ENCODE results near the gene PHF10.
A peak's percentile ranks its signal among the peaks of the same experiment; 100 is the strongest.

PHF10 gene

GRCh38 chr6:169669889-169670288 lies 54.4 kb downstream of the PHF10 start:
- DNase-seq: no peak

GRCh38 chr6:169669147-169669546 lies 55.2 kb downstream of the PHF10 start:
- DNase-seq: no peak

GRCh38 chr6:169668203-169668847 lies 56.0 kb downstream of the PHF10 start:
- no peak for DNase-seq

DNA sequence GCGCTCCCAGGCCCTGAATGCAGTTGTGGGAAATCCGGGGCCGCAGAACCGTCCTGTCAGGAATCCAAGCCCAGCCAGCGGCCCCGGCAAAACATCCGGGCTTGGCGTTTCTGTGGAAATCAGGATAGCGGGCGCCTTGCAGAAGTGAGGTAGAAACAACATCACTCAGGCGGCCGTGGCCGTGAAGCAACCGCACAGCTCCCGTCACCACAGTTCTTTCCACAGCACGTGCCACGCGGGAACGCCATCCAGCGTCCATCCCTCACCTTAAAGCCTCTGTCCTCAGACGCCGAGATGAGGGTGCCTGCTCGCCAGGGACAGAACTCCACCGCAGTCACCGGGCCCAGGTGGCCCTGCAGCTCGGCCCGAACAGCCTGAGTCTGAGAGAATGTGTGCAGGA lies 56.6 kb downstream of the PHF10 start:
- no peak for DNase-seq

DNA sequence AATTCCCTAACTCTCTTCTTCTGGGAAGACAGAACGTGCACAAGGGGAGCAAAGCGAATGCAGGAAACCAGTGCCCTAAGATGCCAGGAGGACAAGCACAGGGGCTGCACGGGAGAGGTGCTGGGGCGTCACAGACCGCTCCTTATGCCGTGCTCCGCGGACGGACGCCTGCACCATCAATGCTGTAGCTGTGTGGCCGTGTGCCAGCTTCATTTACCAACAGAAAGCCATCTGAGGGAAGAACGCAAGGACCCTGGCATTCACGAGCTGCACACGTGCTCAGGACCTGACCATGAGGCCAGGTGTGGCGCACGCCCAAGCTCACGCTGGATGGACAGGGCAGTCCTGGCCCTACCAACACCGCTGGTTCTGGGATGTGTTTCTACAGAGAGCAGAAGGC lies 57.9 kb downstream of the PHF10 start:
- DNase-seq: no peak

- no peak for DNase-seq
Measured at GRCh38 chr6:169665289-169665688, 59.0 kb downstream of the PHF10 start.

DNA sequence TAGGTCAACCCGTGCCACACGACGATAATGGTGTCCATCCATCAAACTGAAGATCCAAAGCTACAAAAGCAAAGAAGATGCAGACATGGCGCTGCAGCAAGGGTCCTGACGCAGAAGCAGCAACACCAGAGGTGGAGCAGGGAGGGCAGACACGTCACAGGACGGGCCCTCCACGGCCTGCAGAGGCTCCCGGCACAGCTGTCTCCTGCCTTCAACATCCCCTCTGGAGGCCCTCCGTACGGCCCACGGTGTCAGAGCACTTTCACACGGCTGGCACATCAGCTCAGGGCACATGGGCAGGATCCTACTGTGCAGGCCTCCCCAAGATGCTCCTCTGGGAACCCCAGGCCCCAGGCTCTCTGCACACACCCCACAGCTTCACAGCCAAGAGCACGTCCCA lies 60.1 kb downstream of the PHF10 start:
- no peak for DNase-seq

DNA sequence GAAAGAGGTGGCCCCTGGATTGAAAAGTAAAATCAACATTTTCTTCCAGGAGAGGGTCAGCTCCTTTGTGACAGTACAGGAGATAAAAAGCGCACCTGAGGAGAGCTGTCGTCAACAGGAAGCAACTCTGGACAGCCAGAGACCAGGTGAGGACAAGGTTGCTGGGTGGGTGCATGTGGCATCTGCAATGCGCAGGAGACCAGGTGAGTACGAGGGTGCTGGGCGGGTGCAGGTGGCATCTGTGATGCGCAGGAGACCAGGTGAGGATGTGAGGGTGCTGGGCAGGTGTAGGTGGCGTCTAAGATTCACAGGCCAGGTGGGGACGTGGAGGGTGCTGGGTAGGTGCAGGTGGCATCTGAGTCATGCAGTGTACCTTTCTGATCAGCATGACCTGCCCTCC lies 60.8 kb downstream of the PHF10 start:
- DNase-seq: no peak

- DNase-seq: no peak
Measured at GRCh38 chr6:169661391-169661756, 62.9 kb downstream of the PHF10 start.

- no peak for DNase-seq
Measured at GRCh38 chr6:169660751-169661390, 63.4 kb downstream of the PHF10 start.

DNA sequence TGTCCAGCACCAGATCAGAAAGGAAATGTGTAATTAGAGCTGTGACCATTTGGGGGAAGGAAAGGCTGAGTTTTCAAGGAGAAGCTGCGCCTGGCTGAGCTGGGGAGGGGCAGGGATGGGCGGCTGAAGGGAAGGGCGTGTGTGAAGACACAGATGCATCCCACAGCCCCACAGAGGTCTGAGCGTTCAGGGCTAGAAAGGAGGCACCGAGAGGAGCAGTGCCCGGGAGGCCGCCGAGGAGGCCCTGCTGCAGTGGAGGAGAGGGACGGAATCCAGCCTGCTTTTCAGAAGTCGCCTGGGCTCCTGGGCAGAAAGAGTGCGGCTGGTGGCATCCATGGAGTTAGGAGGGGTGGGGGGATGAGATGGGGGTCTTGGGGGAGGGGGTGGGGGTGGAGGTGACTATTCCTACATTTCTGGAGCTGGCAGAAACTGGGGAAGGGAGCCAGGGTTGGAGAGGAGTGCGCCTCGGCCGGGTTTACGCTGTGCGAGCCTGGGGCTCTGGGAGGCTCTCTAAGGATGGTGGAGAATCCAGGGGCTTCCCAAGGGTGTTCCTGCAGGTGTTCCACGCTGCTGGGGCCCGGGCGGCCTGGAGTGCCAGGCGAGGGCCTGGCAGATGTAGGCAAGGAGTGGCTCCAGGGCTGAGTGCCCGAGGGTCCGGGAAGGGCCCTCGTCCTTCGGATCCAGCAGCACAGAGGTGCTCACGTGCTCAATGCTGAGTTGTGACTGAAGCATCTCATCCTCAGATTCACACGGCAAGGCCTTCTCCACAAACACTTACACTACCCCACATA lies 64.3 kb downstream of the PHF10 start:
- no peak for DNase-seq

DNA sequence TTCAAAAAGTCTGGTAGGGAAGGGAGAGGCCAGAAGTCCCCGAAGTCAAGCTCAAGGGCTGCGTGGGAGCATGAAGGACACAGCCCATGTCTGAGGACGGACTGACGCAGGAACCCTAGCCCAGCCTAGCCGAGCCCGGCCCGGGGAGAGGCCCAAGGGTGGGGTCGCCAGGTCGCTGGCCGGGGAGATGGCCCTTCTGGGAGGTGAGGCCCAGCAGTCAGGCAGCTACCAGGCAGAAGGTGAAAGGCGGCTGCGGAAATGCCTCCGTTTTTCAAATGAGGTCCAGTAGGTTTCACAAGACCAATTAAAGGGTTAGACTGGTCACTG lies 67.1 kb downstream of the PHF10 start:
- no peak for DNase-seq

DNA sequence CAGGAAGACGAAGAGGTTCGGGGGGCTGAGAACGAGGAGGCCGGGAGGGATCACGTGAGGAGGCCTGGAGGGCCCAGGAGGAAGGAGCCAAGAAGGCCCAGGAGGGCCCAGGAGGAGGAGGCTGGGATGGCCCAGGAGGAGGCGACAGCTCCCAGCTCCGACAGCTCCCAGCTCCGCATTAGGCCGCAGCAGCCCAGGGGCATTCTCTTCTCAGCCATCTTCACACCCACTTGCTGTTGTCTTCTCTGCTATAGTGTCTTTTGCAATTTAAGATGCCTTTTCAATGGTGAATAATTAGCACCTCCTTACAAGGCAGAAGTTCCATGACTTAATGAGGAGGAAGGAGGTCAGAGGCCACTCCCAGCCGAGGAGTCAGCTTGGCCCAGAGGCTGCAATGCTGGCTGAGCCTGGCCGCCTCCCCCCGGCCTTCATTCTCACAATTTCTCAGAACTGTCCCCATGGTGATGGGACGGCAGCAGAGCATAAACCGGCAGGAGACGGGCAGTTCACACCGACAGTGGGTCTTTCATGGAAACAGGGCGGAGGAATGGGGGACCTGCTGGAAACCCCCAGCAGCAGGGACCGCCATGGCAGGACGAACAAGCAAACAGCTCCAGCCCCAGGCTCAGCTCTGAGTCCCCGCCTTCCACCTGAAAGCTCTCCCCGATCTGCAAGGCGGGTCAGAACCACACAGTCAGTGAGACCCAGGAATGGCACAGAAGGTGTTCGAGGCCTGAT lies 67.6 kb downstream of the PHF10 start:
- no peak for DNase-seq

- DNase-seq: peak; percentile 77
Measured at GRCh38 chr6:169654598-169655391, 69.5 kb downstream of the PHF10 start.

All from activated T-cell treated with anti-CD3 and anti-CD28 coated beads, Interleukin-2, amount 50 U/mL, for 1 hour (primary cell).